A549 (cell line): ENCODE results near the gene CDT1. TPM values are rescaled to one million over a fixed set of nuclear protein-coding genes. Genes with fewer than 3 reads are reported as not detected.
A peak's percentile ranks its signal among the peaks of the same experiment; 100 is the strongest.

Source experiments
- ATAC-seq, 2 experiments: fragments of 200-7000 bp in 1 of 2; fragments of >200 bp in 1 of 2; cut with Nextera tagmentation in 1 of 2; cut with Tn5 transposase in 1 of 2; 3 replicates each; pipeline versions ENCODE4 v1.8.0 to v1.9.1; 2018 to 2020; ENCODE audit warnings: mild to moderate bottlenecking in 1 of 2, moderate library complexity in 1 of 2
- CTCF ChIA-PET: fragments of 300-600 bp; sonication (Branson Sonifier 250); formaldehyde crosslinking; extraction: SDS; loops from one replicate; lab custom pipeline; 2021; ENCODE audit warnings: antibody characterized with exemption, inconsistent platforms; lab: Yijun Ruan, JAX
- POLR2A ChIA-PET: fragments of 350-600 bp; formaldehyde crosslinking; extraction: SDS; loops from one replicate; lab custom pipeline; 2021; ENCODE audit warnings: antibody characterized with exemption, inconsistent platforms; lab: Yijun Ruan, JAX
- DNase-seq, 2 experiments: peaks; one replicate each; pipeline versions ENCODE4 v3.0.0 to v3.0.0-alpha.2; 2011 to 2016; ENCODE audit warnings: low read depth in 1 of 2, low spot score in 1 of 2
- FAIRE-seq: peaks from 2 replicates; lab custom pipeline; 2011; peaks lifted over from hg19 to GRCh38; lab: Jason Lieb, UNC
- H3K27ac ChIP-seq, 2 experiments: fragments of >200 bp; sonication (Bioruptor Twin); formaldehyde crosslinking; 3 replicates each; pipeline ENCODE4 v1.5.1; 2016 to 2017
- H3K4me1 ChIP-seq: fragments of >200 bp; sonication (Bioruptor Twin); formaldehyde crosslinking; 3 replicates; pipeline ENCODE4 v1.6.1; 2016
- H3K4me2 ChIP-seq: fragments of >200 bp; sonication (Bioruptor Twin); formaldehyde crosslinking; 3 replicates; pipeline ENCODE4 v1.6.1; 2016
- H3K4me3 ChIP-seq: fragments of >200 bp; sonication (Bioruptor Twin); formaldehyde crosslinking; 3 replicates; pipeline ENCODE4 v1.5.1; 2016
- H3K9me3 ChIP-seq: fragments of >200 bp; sonication (Bioruptor Twin); formaldehyde crosslinking; 3 replicates; pipeline ENCODE4 v1.6.1; 2016
- BHLHE40 ChIP-seq: IDR thresholded peaks from 2 replicates; pipeline ENCODE4 v1.6.1; 2012; ENCODE audit warnings: low read depth, low read length, inconsistent platforms
- CHD2 ChIP-seq: fragments of 150-350 bp; IDR thresholded peaks from 2 replicates; pipeline ENCODE4 v1.6.1; 2014; ENCODE audit warnings: low read length; ENCODE audit not compliant: partially characterized antibody
- CHD4 ChIP-seq: fragments of 200-600 bp; sonication (generic); IDR thresholded peaks from 2 replicates; pipeline ENCODE4 v1.6.1; 2016; ENCODE audit warnings: antibody characterized with exemption, mild to moderate bottlenecking, borderline replicate concordance
- EP300 ChIP-seq, 2 experiments: fragments of >200 bp; sonication (Bioruptor Twin); formaldehyde crosslinking; IDR thresholded peaks; 2 replicates in 1 of 2; 3 replicates in 1 of 2; pipeline ENCODE4 v1.6.1; 2016 to 2017
- ESRRA ChIP-seq: fragments of 150-350 bp; IDR thresholded peaks from 2 replicates; pipeline ENCODE4 v1.6.1; 2014; ENCODE audit warnings: mild to moderate bottlenecking, low read length, borderline replicate concordance
- HOXB13 ChIP-seq: fragments of 250-450 bp; sonication (Bioruptor Pico); IDR thresholded peaks from 2 replicates; pipeline ENCODE4 v1.5.0; 2020; ENCODE audit warnings: low read depth, mild to moderate bottlenecking, moderate library complexity
- KDM5A ChIP-seq: fragments of 200-600 bp; sonication (generic); IDR thresholded peaks from 2 replicates; pipeline ENCODE4 v1.6.1; 2016; ENCODE audit warnings: antibody characterized with exemption, mild to moderate bottlenecking
- MAFK ChIP-seq: fragments of 450-650 bp; IDR thresholded peaks from 2 replicates; pipeline ENCODE4 v1.6.1; 2014; ENCODE audit not compliant: partially characterized antibody
- MAZ ChIP-seq: fragments of 150-350 bp; IDR thresholded peaks from 2 replicates; pipeline ENCODE4 v1.6.1; 2014; ENCODE audit warnings: antibody characterized with exemption, low read depth, low read length, borderline replicate concordance
- NR3C1 ChIP-seq: fragments of >200 bp; sonication (Bioruptor Twin); formaldehyde crosslinking; IDR thresholded peaks from 3 replicates; pipeline ENCODE4 v1.6.1; 2017
- POLR2A ChIP-seq: IDR thresholded peaks from 2 replicates; pipeline ENCODE4 v1.6.1; 2012; ENCODE audit warnings: mild to moderate bottlenecking, low read length
- POLR2AphosphoS2 ChIP-seq: conservative IDR thresholded peaks from 2 replicates; pipeline ENCODE4 v1.6.1; 2012; ENCODE audit warnings: low read length, improper control_type of control experiment, inconsistent platforms
- RARB ChIP-seq: fragments of 250-450 bp; sonication (Bioruptor Pico); IDR thresholded peaks from 2 replicates; pipeline ENCODE4 v1.8.0; 2021; ENCODE audit warnings: mild to moderate bottlenecking, moderate library complexity
- RCOR1 ChIP-seq: fragments of 150-350 bp; IDR thresholded peaks from 2 replicates; pipeline ENCODE4 v1.6.1; 2014; ENCODE audit warnings: antibody characterized with exemption, low read length, low read depth
- RNF2 ChIP-seq: fragments of 200-600 bp; sonication (generic); IDR thresholded peaks from 2 replicates; pipeline ENCODE4 v1.6.1; 2016; ENCODE audit warnings: low read depth, mild to moderate bottlenecking, antibody characterized with exemption, moderate library complexity, borderline replicate concordance
- ZFP36 ChIP-seq: fragments of 450-650 bp; IDR thresholded peaks from 2 replicates; pipeline ENCODE4 v1.6.1; 2014; ENCODE audit warnings: borderline replicate concordance; ENCODE audit not compliant: partially characterized antibody
- ZNF302 ChIP-seq: fragments of 250-450 bp; sonication (Bioruptor Pico); IDR thresholded peaks from 2 replicates; pipeline ENCODE4 v1.9.0; 2021; ENCODE audit warnings: inconsistent platforms, mild to moderate bottlenecking, moderate library complexity
- ZSCAN20 ChIP-seq: fragments of 250-450 bp; sonication (Bioruptor Pico); IDR thresholded peaks from 2 replicates; pipeline ENCODE4 v1.8.0; 2022; ENCODE audit warnings: mild to moderate bottlenecking, moderate library complexity
- WGBS: methylation state at CpG from one replicate; pipeline ENCODE4 v1.1.6; 2017; ENCODE audit errors: missing lambda C conversion rate; 5-methylcytosine and 5-hydroxymethylcytosine counted together
- polyA plus RNA-seq, 4 experiments: library from polyadenylated mRNA; depleted of rRNA in 3 of 4; stranded (reverse); fragments of >200 nt; fragmentation: RNase III in 1 of 4; extraction: RNeasy Plus Mini Kit Qiagen cat#74134 plus additional on column Dnase treatment in 1 of 4; gene quantifications; 2 replicates in 3 of 4; 3 replicates in 1 of 4; pipeline ENCODE4 v1.2.3, GENCODE V29; 2011 to 2017
- TF ChIP-seq, protein P1 (sequence below): fragments of 150-350 bp; IDR thresholded peaks from 2 replicates; pipeline ENCODE4 v1.6.1; 2014; ENCODE audit warnings: low read depth, mild to moderate bottlenecking, low read length
- TF ChIP-seq, protein P2 (sequence below): fragments of 250-450 bp; sonication (Bioruptor Pico); IDR thresholded peaks from 2 replicates; pipeline ENCODE4 v1.5.0; 2021; ENCODE audit warnings: mild to moderate bottlenecking, moderate library complexity, borderline replicate concordance
- TF ChIP-seq, protein P3 (sequence below): IDR thresholded peaks from 2 replicates; pipeline ENCODE4 v1.6.1; 2012; ENCODE audit warnings: low read depth, borderline replicate concordance

CDT1 gene
- polyA plus RNA-seq, 2 of the 4 experiments (the other 2 are of a cell fraction): 3.8 to 16.0 TPM

DNA sequence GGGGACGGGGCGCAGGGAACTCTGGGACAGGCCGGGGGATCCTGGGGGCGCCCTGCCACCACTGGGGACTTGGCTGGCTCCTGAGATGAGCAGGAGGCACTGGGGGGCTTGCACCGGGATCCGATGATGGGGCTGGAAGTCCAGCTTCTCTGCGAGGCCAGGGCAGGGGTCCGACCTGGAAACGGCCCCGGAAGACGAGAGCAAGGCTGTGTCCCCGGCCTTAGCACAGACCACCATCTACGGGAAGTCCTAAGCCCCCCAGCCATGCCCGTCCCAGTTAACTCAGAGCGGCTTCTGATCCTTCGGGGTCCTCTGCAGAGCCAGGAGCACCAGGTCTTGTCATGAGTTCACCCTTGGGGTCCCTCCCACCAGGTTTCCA is 573 bp downstream of the CDT1 start:
- Histone ChIP-seq H3K4me2 (peak overlapping the region; percentile 100), H3K27ac (peak overlapping the region; percentile 88 to 94), H3K4me3 (peak overlapping the region; percentile 73), H3K4me1 (peaks cover 14% of the 10 kb centered on the region), H3K9me3 (no peaks in the 10 kb centered on the region)
- 14% methylated on average over 6 of the region's 16 CpGs for WGBS
- no peak for DNase-seq
- FAIRE-seq: no peak
- ChIA-PET CTCF (interaction anchor here (1.5 kb wide), 1 partner anchor 11 kb away, joined by 5 read pairs; no protein-coding TSS in a partner anchor), POLR2A (interaction anchor here (0.6 kb wide), 1 partner anchor 32 kb away, joined by 6 read pairs; no protein-coding TSS in a partner anchor)
- ATAC-seq: no peak
- TF ChIP-seq, protein P1, sequence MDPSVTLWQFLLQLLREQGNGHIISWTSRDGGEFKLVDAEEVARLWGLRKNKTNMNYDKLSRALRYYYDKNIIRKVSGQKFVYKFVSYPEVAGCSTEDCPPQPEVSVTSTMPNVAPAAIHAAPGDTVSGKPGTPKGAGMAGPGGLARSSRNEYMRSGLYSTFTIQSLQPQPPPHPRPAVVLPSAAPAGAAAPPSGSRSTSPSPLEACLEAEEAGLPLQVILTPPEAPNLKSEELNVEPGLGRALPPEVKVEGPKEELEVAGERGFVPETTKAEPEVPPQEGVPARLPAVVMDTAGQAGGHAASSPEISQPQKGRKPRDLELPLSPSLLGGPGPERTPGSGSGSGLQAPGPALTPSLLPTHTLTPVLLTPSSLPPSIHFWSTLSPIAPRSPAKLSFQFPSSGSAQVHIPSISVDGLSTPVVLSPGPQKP: no peak
- no peak for TF ChIP-seq RARB (CRISPR knock-in tag)
- no peak for TF ChIP-seq CHD4
- no peak for TF ChIP-seq MAFK
- TF ChIP-seq POLR2AphosphoS2: no peak
- TF ChIP-seq ZSCAN20: no peak
- no peak for TF ChIP-seq MAZ

DNA sequence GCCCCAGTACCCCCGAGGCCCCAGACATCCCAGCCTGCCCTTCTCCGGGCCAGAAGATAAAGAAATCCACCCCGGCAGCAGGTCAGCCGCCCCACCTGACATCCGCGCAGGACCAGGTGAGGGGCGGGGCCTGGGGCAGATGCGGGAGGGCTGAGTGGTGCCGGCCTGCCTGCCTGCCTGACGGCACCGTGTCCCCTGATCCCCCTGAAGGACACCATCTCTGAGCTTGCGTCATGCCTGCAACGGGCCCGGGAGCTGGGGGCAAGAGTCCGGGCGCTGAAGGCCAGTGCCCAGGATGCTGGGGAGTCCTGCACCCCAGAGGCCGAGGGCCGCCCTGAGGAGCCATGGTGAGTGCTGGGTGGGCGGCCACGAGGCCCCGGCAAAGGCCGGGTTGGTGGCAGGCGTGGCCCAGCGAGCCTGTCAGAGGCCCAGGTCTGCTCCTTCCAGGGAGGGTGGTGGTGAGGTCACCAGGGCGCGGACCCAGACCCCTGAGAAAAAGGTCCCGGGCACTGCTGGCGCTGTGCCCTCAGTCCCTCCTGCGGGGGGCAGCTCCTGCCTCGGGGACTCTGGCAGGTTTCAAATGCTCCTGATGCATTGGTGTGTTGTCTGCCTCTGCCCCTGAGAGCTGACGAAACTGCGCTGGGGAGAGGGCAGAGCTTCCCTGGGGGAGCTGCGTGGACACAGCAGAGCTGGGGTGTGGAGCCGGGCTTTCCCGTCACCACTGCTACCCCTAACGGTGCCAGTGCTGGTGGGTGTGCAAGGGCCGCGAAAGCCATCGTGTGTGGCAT is 1.2 kb downstream of the CDT1 start:
- DNase-seq: peak in 1 of 2 experiments; percentile 36
- ATAC-seq: peak; percentile 25 to 35; a peak in 5 of 6 replicates
- WGBS: 57% methylated on average over 18 of the region's 39 CpGs
- no peak for FAIRE-seq
- H3K27ac ChIP-seq: peak overlapping the region; percentile 88 to 94
- ChIA-PET POLR2A (no interaction called here), CTCF (interaction anchor here (1.5 kb wide), 1 partner anchor 11 kb away, joined by 5 read pairs; no protein-coding TSS in a partner anchor)
- H3K9me3 ChIP-seq: no peaks in the 10 kb centered on the region
- H3K4me2 ChIP-seq: peak overlapping the region; percentile 100
- TF ChIP-seq ZFP36 (no peak), ZSCAN20 (no peak), POLR2A (no peak), HOXB13 (CRISPR knock-in tag) (no peak), CHD4 (no peak), RCOR1 (no peak), RNF2 (no peak), BHLHE40 (no peak), EP300 (IDR thresholded peaks at IDR 0.05) (no peak), ESRRA (no peak), CHD2 (no peak), NR3C1 (no peak)
- TF ChIP-seq, protein P2, sequence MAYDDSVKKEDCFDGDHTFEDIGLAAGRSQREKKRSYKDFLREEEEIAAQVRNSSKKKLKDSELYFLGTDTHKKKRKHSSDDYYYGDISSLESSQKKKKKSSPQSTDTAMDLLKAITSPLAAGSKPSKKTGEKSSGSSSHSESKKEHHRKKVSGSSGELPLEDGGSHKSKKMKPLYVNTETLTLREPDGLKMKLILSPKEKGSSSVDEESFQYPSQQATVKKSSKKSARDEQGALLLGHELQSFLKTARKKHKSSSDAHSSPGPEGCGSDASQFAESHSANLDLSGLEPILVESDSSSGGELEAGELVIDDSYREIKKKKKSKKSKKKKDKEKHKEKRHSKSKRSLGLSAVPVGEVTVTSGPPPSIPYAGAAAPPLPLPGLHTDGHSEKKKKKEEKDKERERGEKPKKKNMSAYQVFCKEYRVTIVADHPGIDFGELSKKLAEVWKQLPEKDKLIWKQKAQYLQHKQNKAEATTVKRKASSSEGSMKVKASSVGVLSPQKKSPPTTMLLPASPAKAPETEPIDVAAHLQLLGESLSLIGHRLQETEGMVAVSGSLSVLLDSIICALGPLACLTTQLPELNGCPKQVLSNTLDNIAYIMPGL: no peak
- H3K4me1 ChIP-seq: peaks cover 20% of the 10 kb centered on the region
- H3K4me3 ChIP-seq: peak overlapping the region; percentile 73

DNA sequence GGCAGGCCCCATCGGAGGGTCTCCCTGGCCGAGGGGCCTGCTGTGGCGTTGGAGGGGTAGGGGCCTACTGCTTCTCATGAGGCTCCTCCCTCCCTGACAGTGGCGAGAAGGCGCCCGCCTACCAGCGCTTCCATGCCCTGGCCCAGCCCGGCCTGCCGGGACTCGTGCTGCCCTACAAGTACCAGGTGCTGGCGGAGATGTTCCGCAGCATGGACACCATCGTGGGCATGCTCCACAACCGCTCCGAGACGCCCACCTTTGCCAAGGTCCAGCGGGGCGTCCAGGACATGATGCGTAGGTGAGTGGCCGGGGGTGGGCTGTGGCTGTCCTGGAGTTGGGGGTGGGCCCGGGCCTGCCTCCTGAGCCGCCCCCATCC is 1.7 kb downstream of the CDT1 start:
- FAIRE-seq (no peak), DNase-seq (no peak), ATAC-seq (peak in 1 of 2 experiments; percentile 1; a peak in 2 of 6 replicates)
- ChIA-PET POLR2A (no interaction called here), CTCF (interaction anchor here (0.7 kb wide), 1 partner anchor 53 kb away, joined by 3 read pairs; no protein-coding TSS in a partner anchor)
- TF ChIP-seq, protein P3, sequence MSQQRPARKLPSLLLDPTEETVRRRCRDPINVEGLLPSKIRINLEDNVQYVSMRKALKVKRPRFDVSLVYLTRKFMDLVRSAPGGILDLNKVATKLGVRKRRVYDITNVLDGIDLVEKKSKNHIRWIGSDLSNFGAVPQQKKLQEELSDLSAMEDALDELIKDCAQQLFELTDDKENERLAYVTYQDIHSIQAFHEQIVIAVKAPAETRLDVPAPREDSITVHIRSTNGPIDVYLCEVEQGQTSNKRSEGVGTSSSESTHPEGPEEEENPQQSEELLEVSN: no peak
- no peak for TF ChIP-seq ZNF302 (CRISPR knock-in tag)
- TF ChIP-seq RCOR1: no peak
- no peak for TF ChIP-seq KDM5A
- Histone ChIP-seq H3K4me1 (peaks cover 26% of the 10 kb centered on the region), H3K9me3 (no peaks in the 10 kb centered on the region), H3K27ac (peak overlapping the region in 1 of 2 experiments; percentile 94; a peak in 3 of 6 replicates), H3K4me3 (peak overlapping the region; percentile 73; the same call in 2 of the 3 replicates), H3K4me2 (peak overlapping the region; percentile 100)
- 90% methylated on average over 8 of the region's 22 CpGs for WGBS
